Naive thymus-derived CD4-positive, alpha-beta T cell (primary cell): ENCODE measurements around the gene RPTOR. TPM values are rescaled to one million over a fixed set of nuclear protein-coding genes. Genes with fewer than 3 reads are reported as not detected.

Experiments
- ATAC-seq: fragments of 150-1000 bp; cut with Tn5 transposase; 2 replicates; pipeline ENCODE4 v1.10.0; 2021; ENCODE audit warnings: mild to moderate bottlenecking, moderate library complexity
- CTCF ChIA-PET: fragments of 350-600 bp; sonication (Branson Sonifier 250); formaldehyde crosslinking; loops from one replicate; lab custom pipeline; 2021; ENCODE audit warnings: antibody characterized with exemption; lab: Charles Lee
- POLR2A ChIA-PET: fragments of 350-600 bp; sonication (Branson Sonifier 250); formaldehyde crosslinking; loops from one replicate; lab custom pipeline; 2021; ENCODE audit warnings: antibody characterized with exemption, inconsistent platforms; lab: Charles Lee
- DNase-seq, 9 donors: peaks; one replicate each; pipeline versions ENCODE4 v3.0.0 to v3.0.0-alpha.2; 2020 to 2022; ENCODE audit warnings: mixed read lengths in 1 of 9
- H3K27ac ChIP-seq: one replicate; pipeline ENCODE4 v1.7.0; 2013; ENCODE audit warnings: mild to moderate bottlenecking, low read depth, low read length, moderate library complexity
- H3K27me3 ChIP-seq, 2 donors: one replicate each; pipeline ENCODE4 v1.7.0; 2013; ENCODE audit warnings: low read length in 2 of 2, mild to moderate bottlenecking in 2 of 2, moderate library complexity in 2 of 2; ENCODE audit not compliant: control insufficient read depth in 2 of 2, insufficient read depth in 2 of 2
- H3K36me3 ChIP-seq, 3 experiments: 1 replicate in 2 of 3; 2 replicates in 1 of 3; pipeline ENCODE4 v1.7.0; 2013; ENCODE audit warnings: low read length in 3 of 3, mild to moderate bottlenecking in 3 of 3, moderate library complexity in 1 of 3; ENCODE audit not compliant: insufficient read depth in 3 of 3, control insufficient read depth in 2 of 3
- H3K4me1 ChIP-seq, 2 donors: one replicate each; pipeline ENCODE4 v1.7.0; 2013; ENCODE audit warnings: low read length in 2 of 2, mild to moderate bottlenecking in 2 of 2, moderate library complexity in 1 of 2; ENCODE audit not compliant: control insufficient read depth in 2 of 2, insufficient read depth in 2 of 2
- H3K4me3 ChIP-seq: 2 replicates; pipeline ENCODE4 v1.7.0; 2013; ENCODE audit warnings: mild to moderate bottlenecking, low read length
- H3K9me3 ChIP-seq, 3 experiments: 1 replicate in 2 of 3; 2 replicates in 1 of 3; pipeline ENCODE4 v1.7.0; 2013; ENCODE audit warnings: low read length in 3 of 3; ENCODE audit not compliant: control insufficient read depth in 2 of 3
- H3K27ac Mint-ChIP-seq, 9 donors: one replicate each; pipeline ENCODE4 v1.8.0; 2020 to 2022; ENCODE audit warnings: mixed read lengths in 9 of 9, mild to moderate bottlenecking in 8 of 9, moderate library complexity in 5 of 9, inconsistent platforms in 2 of 9
- H3K27me3 Mint-ChIP-seq, 5 donors: one replicate each; pipeline ENCODE4 v1.8.0; 2021 to 2022; ENCODE audit warnings: mixed read lengths in 5 of 5, mild to moderate bottlenecking in 1 of 5
- H3K36me3 Mint-ChIP-seq, 5 donors: one replicate each; pipeline ENCODE4 v1.8.0; 2020 to 2022; ENCODE audit warnings: mixed read lengths in 5 of 5, mild to moderate bottlenecking in 3 of 5, inconsistent platforms in 1 of 5
- H3K4me1 Mint-ChIP-seq, 7 donors: one replicate each; pipeline ENCODE4 v1.8.0; 2020 to 2022; ENCODE audit warnings: mixed read lengths in 7 of 7, mild to moderate bottlenecking in 3 of 7, inconsistent platforms in 1 of 7
- H3K4me3 Mint-ChIP-seq, 10 donors: one replicate each; pipeline ENCODE4 v1.8.0; 2020 to 2022; ENCODE audit warnings: mild to moderate bottlenecking in 10 of 10, mixed read lengths in 10 of 10, moderate library complexity in 6 of 10, inconsistent platforms in 2 of 10
- H3K9me3 Mint-ChIP-seq, 11 donors: one replicate each; pipeline ENCODE4 v1.8.0; 2020 to 2022; ENCODE audit warnings: mixed read lengths in 11 of 11, mild to moderate bottlenecking in 4 of 11, inconsistent platforms in 1 of 11, moderate library complexity in 1 of 11
- intact Hi-C, 2 donors: fragments of 100-400 bp; cut with micrococcal nuclease; formaldehyde crosslinking; loops; one replicate each; pipeline ENCODE4 v1.15.1; 2023
- polyA plus RNA-seq, 2 donors: library from polyadenylated mRNA; unstranded; fragments of 300-500 nt; fragmentation: Illumina TruSeq; gene quantifications; one replicate each; pipeline ENCODE4 v1.2.3, GENCODE V29; 2021
- total RNA-seq, 6 experiments: library from RNA in 5 of 6; stranded (reverse) in 5 of 6; gene quantifications; 1 replicate in 5 of 6; 2 replicates in 1 of 6; pipeline ENCODE4 v1.2.3 and lab custom pipeline; 2021 to 2026

RPTOR gene
- total and polyA plus RNA-seq, 7 experiments from 2014 or later = 10.9 to 89.8 (median 59.9) TPM

- peaks cover 0 to 62% (median 29%) of the 10 kb centered on the region in 5 donors for H3K36me3 Mint-ChIP-seq
- Histone ChIP-seq H3K27me3 (no peaks in the 10 kb centered on the region), H3K9me3 (no peaks in the 10 kb centered on the region), H3K4me3 (peak overlapping the region; percentile 15), H3K4me1 (peaks cover 20 to 60% of the 10 kb centered on the region in 2 donors), H3K27ac (peak overlapping the region; percentile 48), H3K36me3 (no peaks in the 10 kb centered on the region)
- H3K4me3 Mint-ChIP-seq = peak overlapping the region; percentile 64 to 97 (median 78)
- H3K9me3 Mint-ChIP-seq = peaks cover 0 to 19% (median 0%) of the 10 kb centered on the region in 11 donors
- CTCF ChIA-PET = interaction anchor here (0.8 to 1.6 kb wide), 5 partner anchors 9 to 213 kb away, joined by 3 to 5 read pairs (median 3); no protein-coding TSS in a partner anchor
- DNase-seq = no peak
- H3K4me1 Mint-ChIP-seq = peaks cover 46 to 90% (median 81%) of the 10 kb centered on the region in 7 donors
- intact Hi-C loops = loop anchor here (1.0 to 5.0 kb wide), 4 partner anchors 15 to 83 kb away; no protein-coding TSS in a partner anchor
- POLR2A ChIA-PET = interaction anchor here (0.6 to 2.4 kb wide), 14 partner anchors 9 to 201 kb away, joined by 3 to 22 read pairs (median 3); partner anchors contain the start of gene RPTOR
- no peaks in the 10 kb centered on the region for H3K27me3 Mint-ChIP-seq
- no peak for ATAC-seq
- H3K27ac Mint-ChIP-seq = peak overlapping the region; percentile 88 to 99 (median 90)
Observed at GRCh38 chr17:80649200-80649644, 104.6 kb downstream of the RPTOR start.

- Mint-ChIP-seq H3K9me3 (peaks cover 0 to 21% (median 0%) of the 10 kb centered on the region in 11 donors), H3K36me3 (peaks cover 0 to 63% (median 30%) of the 10 kb centered on the region in 5 donors), H3K27me3 (no peaks in the 10 kb centered on the region), H3K4me3 (peak overlapping the region; percentile 64 to 97 (median 78)), H3K4me1 (peaks cover 46 to 88% (median 81%) of the 10 kb centered on the region in 7 donors), H3K27ac (peak overlapping the region; percentile 88 to 99 (median 90))
- no peaks in the 10 kb centered on the region for H3K36me3 ChIP-seq
- ChIA-PET CTCF (interaction anchor here (0.8 to 1.6 kb wide), 5 partner anchors 9 to 213 kb away, joined by 3 to 5 read pairs (median 3); no protein-coding TSS in a partner anchor), POLR2A (interaction anchor here (0.7 to 2.4 kb wide), 13 partner anchors 8 to 200 kb away, joined by 3 to 22 read pairs (median 3); partner anchors contain the start of gene RPTOR)
- peak overlapping the region; percentile 48 for H3K27ac ChIP-seq
- ATAC-seq (peak; percentile 79), DNase-seq (peak in 8 of 9 donors; percentile 51 to 76 (median 58))
- peaks cover 20 to 57% of the 10 kb centered on the region in 2 donors for H3K4me1 ChIP-seq
- H3K9me3 ChIP-seq = no peaks in the 10 kb centered on the region
- H3K27me3 ChIP-seq = no peaks in the 10 kb centered on the region
- intact Hi-C loops = loop anchor here (1.0 to 5.0 kb wide), 4 partner anchors 14 to 82 kb away; no protein-coding TSS in a partner anchor
- H3K4me3 ChIP-seq = peak overlapping the region; percentile 15
Observed at GRCh38 chr17:80649672-80650330, 105.2 kb downstream of the RPTOR start.

- Mint-ChIP-seq H3K36me3 (peaks cover 0 to 60% (median 29%) of the 10 kb centered on the region in 5 donors), H3K4me1 (peaks cover 44 to 83% (median 76%) of the 10 kb centered on the region in 7 donors), H3K4me3 (peak overlapping the region in 7 of 10 donors; percentile 72 to 97 (median 81)), H3K27ac (peak overlapping the region; percentile 88 to 99 (median 90)), H3K9me3 (peaks cover 0 to 21% (median 0%) of the 10 kb centered on the region in 11 donors), H3K27me3 (no peaks in the 10 kb centered on the region)
- peaks cover 20 to 53% of the 10 kb centered on the region in 2 donors for H3K4me1 ChIP-seq
- CTCF ChIA-PET = interaction anchor here (1.3 to 1.6 kb wide), 3 partner anchors 8 to 75 kb away, joined by 3 to 5 read pairs (median 3); no protein-coding TSS in a partner anchor
- POLR2A ChIA-PET = interaction anchor here (0.7 to 2.4 kb wide), 9 partner anchors 8 to 113 kb away, joined by 3 to 22 read pairs (median 5); partner anchors contain the start of gene RPTOR
- H3K36me3 ChIP-seq = no peaks in the 10 kb centered on the region
- H3K9me3 ChIP-seq = no peaks in the 10 kb centered on the region
- ATAC-seq (peak; percentile 10), DNase-seq (no peak)
- peak overlapping the region; percentile 7 for H3K4me3 ChIP-seq
- no peak overlapping the region for H3K27ac ChIP-seq
- no peaks in the 10 kb centered on the region for H3K27me3 ChIP-seq
- intact Hi-C loops = no loop called here
Observed at GRCh38 chr17:80650331-80650672, 105.7 kb downstream of the RPTOR start.

- Mint-ChIP-seq H3K9me3 (peaks cover 0 to 25% (median 2%) of the 10 kb centered on the region in 11 donors), H3K36me3 (peaks cover 0 to 60% (median 29%) of the 10 kb centered on the region in 5 donors), H3K4me1 (peaks cover 41 to 82% (median 76%) of the 10 kb centered on the region in 7 donors), H3K27ac (peak overlapping the region; percentile 3 to 96 (median 88)), H3K4me3 (peak overlapping the region in 5 of 10 donors; percentile 6 to 97 (median 38)), H3K27me3 (no peaks in the 10 kb centered on the region)
- H3K36me3 ChIP-seq = no peaks in the 10 kb centered on the region
- DNase-seq = no peak
- no peak for ATAC-seq
- H3K9me3 ChIP-seq = no peaks in the 10 kb centered on the region
- ChIA-PET CTCF (interaction anchor here (1.3 to 1.6 kb wide), 2 partner anchors 14 to 75 kb away, joined by 3 to 5 read pairs; no protein-coding TSS in a partner anchor), POLR2A (interaction anchor here (0.5 to 2.4 kb wide), 4 partner anchors 7 to 70 kb away, joined by 3 to 22 read pairs (median 5); no protein-coding TSS in a partner anchor)
- peaks cover 20 to 47% of the 10 kb centered on the region in 2 donors for H3K4me1 ChIP-seq
- H3K27me3 ChIP-seq = no peaks in the 10 kb centered on the region
- intact Hi-C loops = no loop called here
- no peak overlapping the region for H3K4me3 ChIP-seq
- no peak overlapping the region for H3K27ac ChIP-seq
Observed at GRCh38 chr17:80650751-80651518, 106.3 kb downstream of the RPTOR start.

GRCh38 chr17:80652756-80653330, 108.2 kb downstream of the RPTOR start:
- Mint-ChIP-seq H3K36me3 (peaks cover 3 to 64% (median 38%) of the 10 kb centered on the region in 5 donors), H3K27ac (peak overlapping the region in 7 of 9 donors; percentile 8 to 75 (median 45)), H3K4me3 (peak overlapping the region in 1 of 10 donors; percentile 6), H3K27me3 (no peaks in the 10 kb centered on the region), H3K9me3 (peaks cover 2 to 32% (median 6%) of the 10 kb centered on the region in 11 donors), H3K4me1 (peaks cover 32 to 71% (median 66%) of the 10 kb centered on the region in 7 donors)
- Histone ChIP-seq H3K27ac (no peak overlapping the region), H3K9me3 (no peaks in the 10 kb centered on the region), H3K4me3 (no peak overlapping the region), H3K4me1 (peaks cover 12 to 28% of the 10 kb centered on the region in 2 donors), H3K27me3 (no peaks in the 10 kb centered on the region), H3K36me3 (no peaks in the 10 kb centered on the region)
- ATAC-seq = no peak
- ChIA-PET POLR2A (interaction anchor here (1.2 kb wide), 1 partner anchor 11 kb away, joined by 5 read pairs; no protein-coding TSS in a partner anchor), CTCF (interaction anchor here (1.1 kb wide), 1 partner anchor 61 kb away, joined by 3 read pairs; no protein-coding TSS in a partner anchor)
- no peak for DNase-seq
- intact Hi-C loops = no loop called here
